ENCODE measurements around the gene DNM3. TPM values are rescaled to one million over a fixed set of nuclear protein-coding genes. Genes with fewer than 3 reads are reported as not detected.

DNM3 gene
- polyA plus RNA-seq, 3 donors = 0.15 TPM; not detected in 2

- intact Hi-C loops (cut with micrococcal nuclease) = no loop called here
- no peak overlapping the region for H3K27ac Mint-ChIP-seq
Observed at GRCh38 chr1:172401477-172401876, 560.2 kb downstream of the DNM3 start.

DNA sequence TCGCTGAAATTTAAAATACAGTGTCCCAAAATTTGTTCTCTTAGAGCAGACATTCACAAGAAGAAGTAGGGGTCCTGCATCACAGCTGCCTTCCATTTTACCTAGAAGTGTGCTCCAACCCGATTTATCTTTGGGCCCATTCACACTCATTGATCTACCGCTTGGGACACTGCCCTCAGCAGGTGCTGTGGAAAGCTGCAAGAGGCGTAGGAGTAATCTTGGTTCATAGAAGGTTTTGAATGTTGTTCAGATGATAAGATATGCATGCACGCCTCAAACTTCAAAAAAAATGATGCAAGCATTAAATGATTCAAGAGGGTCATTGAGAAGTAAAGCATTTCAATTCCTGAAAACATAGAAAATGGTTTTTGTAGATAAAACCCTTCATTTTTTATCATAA lies 560.6 kb downstream of the DNM3 start:
- Histone ChIP-seq H3K36me3 (replicated peaks in 1 of 2; ENCODE audit: control insufficient read depth in 1 of 2, insufficient read depth in 2 of 2, low read length in 2 of 2) (no peaks in the 10 kb centered on the region), H3K27me3 (ENCODE audit: control insufficient read depth in 2 of 2, insufficient read depth in 2 of 2, low read length in 2 of 2) (no peaks in the 10 kb centered on the region), H3K4me1 (ENCODE audit: control insufficient read depth in 1 of 2, insufficient read depth in 2 of 2, low read length in 2 of 2) (no peaks in the 10 kb centered on the region), H2AFZ (ENCODE audit: insufficient read depth, low read depth, low read length, poor library complexity, severe bottlenecking) (no peak overlapping the region), H3K9ac (ENCODE audit: insufficient read depth, low read length, poor library complexity, severe bottlenecking) (no peak overlapping the region), H3K27ac (ENCODE audit: low read depth in 1 of 2, low read length in 2 of 2) (no peak overlapping the region), H3K9me3 (replicated peaks in 1 of 2; ENCODE audit: control insufficient read depth in 1 of 2, insufficient read depth in 1 of 2, low read length in 2 of 2) (no peaks in the 10 kb centered on the region), H4K20me1 (ENCODE audit: insufficient read depth, low read length) (no peaks in the 10 kb centered on the region), H3K4me2 (replicated peaks; ENCODE audit: extremely low read depth, low read length, poor library complexity, severe bottlenecking) (no peak overlapping the region), H3K4me3 (replicated peaks in 1 of 3; ENCODE audit: low read depth in 2 of 3, low read length in 3 of 3) (no peak overlapping the region), H3K79me2 (ENCODE audit: insufficient read depth, low read length) (no peaks in the 10 kb centered on the region)
- Mint-ChIP-seq H3K9me3 (no peaks in the 10 kb centered on the region), H3K27me3 (ENCODE audit: low read depth in 3 of 3) (peaks cover 0 to 3% (median 0%) of the 10 kb centered on the region in 3 donors), H3K4me1 (peaks cover 10% of the 10 kb centered on the region), H3K4me3 (no peak overlapping the region), H3K27ac (no peak overlapping the region), H3K36me3 (peaks cover 4 to 5% of the 10 kb centered on the region in 2 donors)
- 96% methylated on average over 3 of the region's 5 CpGs for WGBS (ENCODE audit: insufficient coverage)
- no peak for DNase-seq
- intact Hi-C loops (cut with micrococcal nuclease) = no loop called here
- TF ChIP-seq, protein P1, sequence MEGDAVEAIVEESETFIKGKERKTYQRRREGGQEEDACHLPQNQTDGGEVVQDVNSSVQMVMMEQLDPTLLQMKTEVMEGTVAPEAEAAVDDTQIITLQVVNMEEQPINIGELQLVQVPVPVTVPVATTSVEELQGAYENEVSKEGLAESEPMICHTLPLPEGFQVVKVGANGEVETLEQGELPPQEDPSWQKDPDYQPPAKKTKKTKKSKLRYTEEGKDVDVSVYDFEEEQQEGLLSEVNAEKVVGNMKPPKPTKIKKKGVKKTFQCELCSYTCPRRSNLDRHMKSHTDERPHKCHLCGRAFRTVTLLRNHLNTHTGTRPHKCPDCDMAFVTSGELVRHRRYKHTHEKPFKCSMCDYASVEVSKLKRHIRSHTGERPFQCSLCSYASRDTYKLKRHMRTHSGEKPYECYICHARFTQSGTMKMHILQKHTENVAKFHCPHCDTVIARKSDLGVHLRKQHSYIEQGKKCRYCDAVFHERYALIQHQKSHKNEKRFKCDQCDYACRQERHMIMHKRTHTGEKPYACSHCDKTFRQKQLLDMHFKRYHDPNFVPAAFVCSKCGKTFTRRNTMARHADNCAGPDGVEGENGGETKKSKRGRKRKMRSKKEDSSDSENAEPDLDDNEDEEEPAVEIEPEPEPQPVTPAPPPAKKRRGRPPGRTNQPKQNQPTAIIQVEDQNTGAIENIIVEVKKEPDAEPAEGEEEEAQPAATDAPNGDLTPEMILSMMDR (IDR thresholded peaks at IDR 0.05) = no peak

More at GRCh38 chr1:172401477-172401876, 560.2 kb downstream of the DNM3 start:
- Histone ChIP-seq H3K27me3 (ENCODE audit: control insufficient read depth in 2 of 2, insufficient read depth in 2 of 2, low read length in 2 of 2) (no peaks in the 10 kb centered on the region), H3K4me2 (replicated peaks; ENCODE audit: extremely low read depth, low read length, poor library complexity, severe bottlenecking) (no peak overlapping the region), H3K27ac (ENCODE audit: low read depth in 1 of 2, low read length in 2 of 2) (no peak overlapping the region), H3K9me3 (replicated peaks in 1 of 2; ENCODE audit: control insufficient read depth in 1 of 2, insufficient read depth in 1 of 2, low read length in 2 of 2) (no peaks in the 10 kb centered on the region), H3K4me1 (ENCODE audit: control insufficient read depth in 1 of 2, insufficient read depth in 2 of 2, low read length in 2 of 2) (no peaks in the 10 kb centered on the region), H3K79me2 (ENCODE audit: insufficient read depth, low read length) (no peaks in the 10 kb centered on the region), H2AFZ (ENCODE audit: insufficient read depth, low read depth, low read length, poor library complexity, severe bottlenecking) (no peak overlapping the region), H3K4me3 (replicated peaks in 1 of 3; ENCODE audit: low read depth in 2 of 3, low read length in 3 of 3) (no peak overlapping the region), H4K20me1 (ENCODE audit: insufficient read depth, low read length) (no peaks in the 10 kb centered on the region), H3K36me3 (replicated peaks in 1 of 2; ENCODE audit: control insufficient read depth in 1 of 2, insufficient read depth in 2 of 2, low read length in 2 of 2) (no peaks in the 10 kb centered on the region), H3K9ac (ENCODE audit: insufficient read depth, low read length, poor library complexity, severe bottlenecking) (no peak overlapping the region)
- H3K4me3 Mint-ChIP-seq = no peak overlapping the region
- no peak for DNase-seq
- TF ChIP-seq, protein P1 (IDR thresholded peaks at IDR 0.05) = no peak
- H3K27me3 Mint-ChIP-seq (ENCODE audit: low read depth in 3 of 3) = peaks cover 0 to 3% (median 0%) of the 10 kb centered on the region in 3 donors
- no peaks in the 10 kb centered on the region for H3K9me3 Mint-ChIP-seq
- peaks cover 10% of the 10 kb centered on the region for H3K4me1 Mint-ChIP-seq
- peaks cover 4 to 5% of the 10 kb centered on the region in 2 donors for H3K36me3 Mint-ChIP-seq
